OCI-LY7 (cell line): ENCODE data around the gene ZBTB44. TPM values are rescaled to one million over a fixed set of nuclear protein-coding genes. Genes with fewer than 3 reads are reported as not detected.

Experiments used
- BruUV-seq: library from RNA; stranded (reverse); fragments of 400-500 nt; replicated peaks from 2 replicates; lab custom pipeline; 2021; lab: Mats Ljungman, UMichigan
- CTCF ChIA-PET: fragments of 300-600 bp; sonication (Branson Sonifier 250); formaldehyde crosslinking; loops from one replicate; lab custom pipeline; 2022; ENCODE audit warnings: antibody characterized with exemption; ENCODE audit not compliant: unreplicated experiment; lab: Charles Lee
- POLR2A ChIA-PET: fragments of 300-600 bp; sonication (Branson Sonifier 250); formaldehyde crosslinking; loops from one replicate; lab custom pipeline; 2022; ENCODE audit warnings: antibody characterized with exemption; lab: Charles Lee
- DNase-seq: peaks from one replicate; pipeline ENCODE4 v3.0.0-alpha.2; 2015; ENCODE audit warnings: low spot score
- H2AFZ ChIP-seq: fragments of 200-600 bp; sonication (generic), shearing (Covaris generic); 2 replicates; pipeline ENCODE4 v1.6.1; 2014; ENCODE audit warnings: mild to moderate bottlenecking, antibody characterized with exemption, low read length, moderate library complexity
- H3K27ac ChIP-seq: fragments of 200-600 bp; sonication (generic); 2 replicates; pipeline ENCODE4 v1.5.1; 2014; ENCODE audit warnings: mixed run types, low read depth, mild to moderate bottlenecking, moderate library complexity, low read length, inconsistent platforms; ENCODE audit not compliant: poor library complexity, severe bottlenecking
- H3K36me3 ChIP-seq: fragments of 200-600 bp; sonication (generic); 2 replicates; pipeline ENCODE4 v1.6.1; 2014; ENCODE audit warnings: mild to moderate bottlenecking, antibody characterized with exemption, low read length, moderate library complexity, mixed read lengths; ENCODE audit not compliant: insufficient read depth
- H3K4me1 ChIP-seq: fragments of 200-600 bp; sonication (generic); 2 replicates; pipeline ENCODE4 v1.5.1; 2014; ENCODE audit warnings: mild to moderate bottlenecking, low read length; ENCODE audit not compliant: insufficient read depth, poor library complexity, severe bottlenecking
- H3K4me2 ChIP-seq: fragments of 200-600 bp; sonication (generic); 2 replicates; pipeline ENCODE4 v1.6.1; 2014; ENCODE audit warnings: mild to moderate bottlenecking, low read length
- H3K4me3 ChIP-seq: fragments of 200-600 bp; sonication (generic); 2 replicates; pipeline ENCODE4 v1.5.1; 2014; ENCODE audit warnings: mild to moderate bottlenecking, low read depth, low read length; ENCODE audit not compliant: poor library complexity, severe bottlenecking
- H3K79me2 ChIP-seq: fragments of 200-600 bp; sonication (generic); 2 replicates; pipeline ENCODE4 v1.6.1; 2016; ENCODE audit warnings: low read depth, mild to moderate bottlenecking, low read length, moderate library complexity, mixed read lengths; ENCODE audit not compliant: insufficient read depth
- H3K9me2 ChIP-seq: fragments of 200-600 bp; sonication (generic); 2 replicates; pipeline ENCODE4 v1.6.1; 2016; ENCODE audit warnings: mild to moderate bottlenecking, low read length, mixed read lengths; ENCODE audit not compliant: insufficient read depth
- H3K9me3 ChIP-seq: fragments of 200-600 bp; sonication (generic); 2 replicates; pipeline ENCODE4 v1.6.1; 2014; ENCODE audit warnings: mild to moderate bottlenecking, mixed run types, low read length, mixed read lengths
- H4K20me1 ChIP-seq: fragments of 200-600 bp; sonication (generic); 2 replicates; pipeline ENCODE4 v1.6.1; 2014; ENCODE audit warnings: mild to moderate bottlenecking, antibody characterized with exemption, low read length, moderate library complexity, mixed read lengths; ENCODE audit not compliant: insufficient read depth
- CTCF ChIP-seq: fragments of 200-600 bp; sonication (generic); conservative IDR thresholded peaks from 2 replicates; pipeline ENCODE4 v1.5.1; 2014; ENCODE audit warnings: mild to moderate bottlenecking, antibody characterized with exemption, low read length, moderate library complexity, mixed read lengths
- EZH2phosphoT487 ChIP-seq: fragments of 200-600 bp; sonication (generic); IDR thresholded peaks from 2 replicates; pipeline ENCODE4 v1.6.1; 2018; ENCODE audit warnings: low read depth, borderline replicate concordance, mild to moderate bottlenecking, mixed run types, antibody characterized with exemption, low read length, moderate library complexity, mixed read lengths
- intact Hi-C: fragments of 100-400 bp; cut with micrococcal nuclease; formaldehyde crosslinking; loops from one replicate; pipeline ENCODE4 v1.10.0; 2022; ENCODE audit not compliant: unreplicated experiment
- total RNA-seq, 2 experiments: library from RNA; depleted of rRNA in 1 of 2; stranded (reverse); fragments of >200 nt in 1 of 2; shearing (Covaris generic) in 1 of 2; gene quantifications; 2 replicates each; pipeline ENCODE4 v1.2.3, GENCODE V29; 2014 to 2022

Gene ZBTB44
- total RNA-seq, 2 experiments from 2014 or later: 57.4 to 60.2 TPM

DNA sequence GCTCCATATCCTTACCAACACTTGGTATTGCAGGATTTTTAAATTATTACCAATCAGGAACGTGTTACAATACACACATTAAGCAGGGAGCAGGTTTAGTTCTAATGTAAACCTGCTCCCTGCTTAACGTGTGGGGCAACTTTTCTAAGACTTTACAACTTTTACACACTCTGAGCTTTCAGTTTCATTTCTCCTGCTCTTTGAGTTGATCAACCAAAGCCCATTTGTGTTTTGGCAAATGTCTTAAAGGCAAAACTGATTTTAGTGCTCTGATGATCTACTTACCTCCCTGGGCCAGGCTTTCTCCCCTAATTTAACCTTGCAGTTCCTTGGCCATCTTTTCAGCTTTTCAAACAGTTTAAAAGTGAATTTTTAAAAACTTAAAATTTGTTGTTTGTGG, 70.9 kb downstream of the ZBTB44 start:
- BruUV-seq: no TSS peak
- intact Hi-C loops: no loop called here
- no peak overlapping the region for H3K4me3 ChIP-seq
- peaks cover 33% of the 10 kb centered on the region for H3K36me3 ChIP-seq
- no peaks in the 10 kb centered on the region for H3K9me3 ChIP-seq
- ChIA-PET CTCF (no interaction called here), POLR2A (interaction anchor here (0.9 to 1.2 kb wide), 3 partner anchors 9 to 100 kb away, joined by 3 read pairs; no protein-coding TSS in a partner anchor)
- no peaks in the 10 kb centered on the region for H3K9me2 ChIP-seq
- no peak overlapping the region for H3K27ac ChIP-seq
- DNase-seq: no peak
- no peak overlapping the region for H3K4me2 ChIP-seq
- no peaks in the 10 kb centered on the region for H4K20me1 ChIP-seq
- no peak overlapping the region for H2AFZ ChIP-seq
- peaks cover 16% of the 10 kb centered on the region; the same call in 1 of the 2 replicates for H3K79me2 ChIP-seq
- no peaks in the 10 kb centered on the region for H3K4me1 ChIP-seq
- no peak for TF ChIP-seq EZH2phosphoT487
- TF ChIP-seq CTCF: no peak

- peaks cover 45% of the 10 kb centered on the region for H3K36me3 ChIP-seq
- no peaks in the 10 kb centered on the region; the same call in 1 of the 2 replicates for H4K20me1 ChIP-seq
- TF ChIP-seq CTCF (peak; percentile 47; the same call in 1 of the 2 replicates), EZH2phosphoT487 (no peak)
- no peaks in the 10 kb centered on the region for H3K9me3 ChIP-seq
- peaks cover 8% of the 10 kb centered on the region; the same call in 1 of the 2 replicates for H3K79me2 ChIP-seq
- POLR2A ChIA-PET: no interaction called here
- H3K4me2 ChIP-seq: no peak overlapping the region
- no TSS peak for BruUV-seq
- CTCF ChIA-PET: no interaction called here
- no peak for DNase-seq
- no peak overlapping the region for H2AFZ ChIP-seq
- intact Hi-C loops: no loop called here
- no peak overlapping the region for H3K27ac ChIP-seq
- H3K4me3 ChIP-seq: no peak overlapping the region
- no peaks in the 10 kb centered on the region for H3K4me1 ChIP-seq
- H3K9me2 ChIP-seq: no peaks in the 10 kb centered on the region
These were observed 73.0 kb downstream of the ZBTB44 start for GRCh38 chr11:130241713-130242112.

- no peak overlapping the region for H2AFZ ChIP-seq
- no peaks in the 10 kb centered on the region for H3K4me1 ChIP-seq
- intact Hi-C loops: no loop called here
- no peaks in the 10 kb centered on the region for H3K9me2 ChIP-seq
- no peak for DNase-seq
- no peak overlapping the region for H3K27ac ChIP-seq
- H3K4me3 ChIP-seq: no peak overlapping the region
- H3K4me2 ChIP-seq: no peak overlapping the region
- no TSS peak for BruUV-seq
- H4K20me1 ChIP-seq: no peaks in the 10 kb centered on the region; the same call in 1 of the 2 replicates
- no peaks in the 10 kb centered on the region for H3K9me3 ChIP-seq
- POLR2A ChIA-PET: no interaction called here
- H3K36me3 ChIP-seq: peaks cover 56% of the 10 kb centered on the region
- H3K79me2 ChIP-seq: no peaks in the 10 kb centered on the region
- CTCF ChIA-PET: no interaction called here
- TF ChIP-seq CTCF (no peak), EZH2phosphoT487 (no peak)
These were observed 77.3 kb downstream of the ZBTB44 start for GRCh38 chr11:130237282-130238006.
